Measurements from ENCODE around the gene PET100. TPM values are rescaled to one million over a fixed set of nuclear protein-coding genes. Genes with fewer than 3 reads are reported as not detected.
A peak's percentile ranks its signal among the peaks of the same experiment; 100 is the strongest.

The PET100 gene
- polyA plus RNA-seq, 2 of the 4 experiments (the other 2 are of a cell fraction) = 48.6 to 99.3 TPM

GRCh38 chr19:7595466-7596133 lies 34.0 kb upstream of the PET100 start, which contains the start of gene CAMSAP3:
Gene CAMSAP3 (plus strand): TSS chr19:7595863. CDS start chr19:7596003, 140 bp downstream.
- FAIRE-seq (no peak), DNase-seq (ENCODE audit: low read depth in 1 of 2, low spot score in 1 of 2) (peak in 1 of 2 experiments; percentile 17), ATAC-seq (peak; percentile 75 to 86)
- no CpG with 5 or more reads among the region's 78 CpGs for WGBS (ENCODE audit: missing lambda C conversion rate)
- 0 out of 3 replicates have a peak, but pooled peaks cover 5% of the 10 kb centered on the region for H3K4me1 ChIP-seq
- peak within 1 kb of the TSS; percentile 93 for H3K4me2 ChIP-seq
- TF ChIP-seq GATA3 (IDR thresholded peaks at IDR 0.05; ENCODE audit: borderline replicate concordance) = no peak
- TF ChIP-seq HDAC2 (IDR thresholded peaks at IDR 0.05) = no peak
- TF ChIP-seq REST (IDR thresholded peaks at IDR 0.05) = no peak
- TF ChIP-seq HOXB13 (CRISPR knock-in tag; IDR thresholded peaks at IDR 0.05; ENCODE audit: low read depth) = no peak
- TF ChIP-seq HEYL (CRISPR knock-in tag; IDR thresholded peaks at IDR 0.05) = no peak
- no peak for TF ChIP-seq CBX2 (IDR thresholded peaks at IDR 0.05; ENCODE audit: borderline replicate concordance, low read depth)
- TF ChIP-seq RCOR1 (IDR thresholded peaks at IDR 0.05; ENCODE audit: low read depth, low read length) = no peak
- no peak for TF ChIP-seq E2F6 (IDR thresholded peaks at IDR 0.05; ENCODE audit: borderline replicate concordance, low read depth)
- TF ChIP-seq POLR2A (IDR thresholded peaks at IDR 0.05; ENCODE audit: low read length) = no peak
- CTCF ChIA-PET = interaction anchor here (0.6 to 4.0 kb wide), 3 partner anchors 12 to 74 kb away, joined by 3 to 26 read pairs (median 13); no protein-coding TSS in a partner anchor
- H3K27ac ChIP-seq = peak within 1 kb of the TSS; percentile 80 to 91
- POLR2A ChIA-PET = no interaction called here
- H3K4me3 ChIP-seq = peak within 1 kb of the TSS; percentile 85
- no peaks in the 10 kb centered on the region for H3K9me3 ChIP-seq

GRCh38 chr19:7596211-7596937 lies 33.2 kb upstream of the PET100 start:
- H3K4me1 ChIP-seq = 0 out of 3 replicates have a peak, but pooled peaks cover 5% of the 10 kb centered on the region
- no peak for ATAC-seq
- FAIRE-seq = no peak
- H3K4me2 ChIP-seq = peak overlapping the region; percentile 93
- no peak for DNase-seq (ENCODE audit: low read depth in 1 of 2, low spot score in 1 of 2)
- 48% methylated on average over 28 of the region's 70 CpGs for WGBS (ENCODE audit: missing lambda C conversion rate)
- CTCF ChIA-PET = interaction anchor here (0.9 to 4.0 kb wide), 6 partner anchors 11 to 494 kb away, joined by 3 to 26 read pairs (median 5); partner anchors contain the start of gene TRAPPC5
- POLR2A ChIA-PET = interaction anchor here (1.0 kb wide), 1 partner anchor 91 kb away, joined by 4 read pairs; no protein-coding TSS in a partner anchor
- TF ChIP-seq RCOR1 (IDR thresholded peaks at IDR 0.05; ENCODE audit: low read depth, low read length) (no peak), KDM1A (IDR thresholded peaks at IDR 0.05; ENCODE audit: low read depth) (no peak), NPAS2 (CRISPR knock-in tag; IDR thresholded peaks at IDR 0.05; ENCODE audit: borderline replicate concordance) (no peak), JUNB (IDR thresholded peaks at IDR 0.05) (no peak), MYC (IDR thresholded peaks at IDR 0.05; ENCODE audit: borderline replicate concordance, low read length) (no peak), EHF (CRISPR knock-in tag; IDR thresholded peaks at IDR 0.05) (no peak), PHF8 (IDR thresholded peaks at IDR 0.05; ENCODE audit: borderline replicate concordance, low read depth) (no peak), KDM5A (IDR thresholded peaks at IDR 0.05) (no peak)
- H3K27ac ChIP-seq = peak overlapping the region; percentile 80 to 91
- no peaks in the 10 kb centered on the region for H3K9me3 ChIP-seq
- H3K4me3 ChIP-seq = peak overlapping the region; percentile 85

GRCh38 chr19:7597689-7598088 lies 31.9 kb upstream of the PET100 start:
- POLR2A ChIA-PET = interaction anchor here (0.5 kb wide), 1 partner anchor 25 kb away, joined by 3 read pairs; no protein-coding TSS in a partner anchor
- H3K4me2 ChIP-seq = no peak overlapping the region
- ATAC-seq = peak; percentile 46 to 68; a peak in 3 of 6 replicates
- H3K4me1 ChIP-seq = 0 out of 3 replicates have a peak, but pooled peaks cover 5% of the 10 kb centered on the region
- H3K4me3 ChIP-seq = no peak overlapping the region
- WGBS (ENCODE audit: missing lambda C conversion rate) = 72% methylated on average over 9 of the region's 9 CpGs
- no peak for FAIRE-seq
- peak; percentile 18 to 34 for DNase-seq (ENCODE audit: low read depth in 1 of 2, low spot score in 1 of 2)
- H3K9me3 ChIP-seq = no peaks in the 10 kb centered on the region
- no peak for TF ChIP-seq CBX2 (IDR thresholded peaks at IDR 0.05; ENCODE audit: borderline replicate concordance, low read depth)
- TF ChIP-seq FOSB (CRISPR knock-in tag; IDR thresholded peaks at IDR 0.05) = no peak
- no peak for TF ChIP-seq SREBF2 (IDR thresholded peaks at IDR 0.05)
- CTCF ChIA-PET = interaction anchor here (1.0 to 4.0 kb wide), 4 partner anchors 10 to 496 kb away, joined by 3 to 26 read pairs (median 8); no protein-coding TSS in a partner anchor
- no peak overlapping the region for H3K27ac ChIP-seq

Measured in A549 (cell line).